ENCODE results near the gene RAP2C.

Gene RAP2C

GRCh38 chrX:132187451-132187850 lies 31.8 kb downstream of the RAP2C start:
- Histone ChIP-seq H3K9ac (ENCODE audit: insufficient read length) (no peak overlapping the region), H3K27ac (no peak overlapping the region), H3K9me3 (ENCODE audit: low read depth, low read length) (no peaks in the 10 kb centered on the region), H3K4me3 (no peak overlapping the region), H3K36me3 (ENCODE audit: insufficient read depth, low read length) (no peaks in the 10 kb centered on the region)
- TF ChIP-seq FOXP2 (optimal IDR thresholded peaks at IDR 0.05; ENCODE audit: control extremely low read depth, extremely low read length, insufficient read depth) (no peak), POLR2AphosphoS5 (IDR thresholded peaks at IDR 0.05; ENCODE audit: borderline replicate concordance, low read depth, low read length) (no peak), EZH2 (IDR thresholded peaks at IDR 0.05) (no peak)
- DNase-seq (ENCODE audit: low read depth, low spot score), result no peak

- H3K36me3 ChIP-seq (ENCODE audit: insufficient read depth, low read length), result no peaks in the 10 kb centered on the region
- no peak overlapping the region for H3K9ac ChIP-seq (ENCODE audit: insufficient read length)
- no peak overlapping the region for H3K4me3 ChIP-seq
- H3K27ac ChIP-seq, result no peak overlapping the region
- TF ChIP-seq POLR2AphosphoS5 (IDR thresholded peaks at IDR 0.05; ENCODE audit: borderline replicate concordance, low read depth, low read length) (no peak), FOXP2 (optimal IDR thresholded peaks at IDR 0.05; ENCODE audit: control extremely low read depth, extremely low read length, insufficient read depth) (no peak), EZH2 (IDR thresholded peaks at IDR 0.05) (no peak)
- DNase-seq (ENCODE audit: low read depth, low spot score), result no peak
- H3K9me3 ChIP-seq (ENCODE audit: low read depth, low read length), result no peaks in the 10 kb centered on the region
Measured at GRCh38 chrX:132184871-132185270, 34.4 kb downstream of the RAP2C start.

- no peak overlapping the region for H3K4me3 ChIP-seq
- H3K9ac ChIP-seq (ENCODE audit: insufficient read length), result no peak overlapping the region
- no peak overlapping the region for H3K27ac ChIP-seq
- no peaks in the 10 kb centered on the region for H3K36me3 ChIP-seq (ENCODE audit: insufficient read depth, low read length)
- H3K9me3 ChIP-seq (ENCODE audit: low read depth, low read length), result no peaks in the 10 kb centered on the region
- TF ChIP-seq FOXP2 (optimal IDR thresholded peaks at IDR 0.05; ENCODE audit: control extremely low read depth, extremely low read length, insufficient read depth) (no peak), EZH2 (IDR thresholded peaks at IDR 0.05) (no peak), POLR2AphosphoS5 (IDR thresholded peaks at IDR 0.05; ENCODE audit: borderline replicate concordance, low read depth, low read length) (no peak)
- DNase-seq (ENCODE audit: low read depth, low spot score), result no peak
Measured at GRCh38 chrX:132181364-132181763, 37.9 kb downstream of the RAP2C start.

- H3K36me3 ChIP-seq (ENCODE audit: insufficient read depth, low read length), result no peaks in the 10 kb centered on the region
- H3K4me3 ChIP-seq, result no peak overlapping the region
- no peak overlapping the region for H3K9ac ChIP-seq (ENCODE audit: insufficient read length)
- H3K27ac ChIP-seq, result no peak overlapping the region
- DNase-seq (ENCODE audit: low read depth, low spot score), result no peak
- TF ChIP-seq EZH2 (IDR thresholded peaks at IDR 0.05) (no peak), POLR2AphosphoS5 (IDR thresholded peaks at IDR 0.05; ENCODE audit: borderline replicate concordance, low read depth, low read length) (no peak), FOXP2 (optimal IDR thresholded peaks at IDR 0.05; ENCODE audit: control extremely low read depth, extremely low read length, insufficient read depth) (no peak)
- no peaks in the 10 kb centered on the region for H3K9me3 ChIP-seq (ENCODE audit: low read depth, low read length)
Measured at GRCh38 chrX:132180929-132181328, 38.3 kb downstream of the RAP2C start.

- Histone ChIP-seq H3K9me3 (ENCODE audit: low read depth, low read length) (no peaks in the 10 kb centered on the region), H3K27ac (no peak overlapping the region), H3K4me3 (no peak overlapping the region), H3K9ac (ENCODE audit: insufficient read length) (no peak overlapping the region), H3K36me3 (ENCODE audit: insufficient read depth, low read length) (no peaks in the 10 kb centered on the region)
- TF ChIP-seq POLR2AphosphoS5 (IDR thresholded peaks at IDR 0.05; ENCODE audit: borderline replicate concordance, low read depth, low read length) (no peak), EZH2 (IDR thresholded peaks at IDR 0.05) (no peak), FOXP2 (optimal IDR thresholded peaks at IDR 0.05; ENCODE audit: control extremely low read depth, extremely low read length, insufficient read depth) (no peak)
- no peak for DNase-seq (ENCODE audit: low read depth, low spot score)
Measured at GRCh38 chrX:132173647-132174046, 45.6 kb downstream of the RAP2C start.

- no peak for DNase-seq (ENCODE audit: low read depth, low spot score)
- H3K9ac ChIP-seq (ENCODE audit: insufficient read length), result no peak overlapping the region
- H3K9me3 ChIP-seq (ENCODE audit: low read depth, low read length), result no peaks in the 10 kb centered on the region
- TF ChIP-seq FOXP2 (optimal IDR thresholded peaks at IDR 0.05; ENCODE audit: control extremely low read depth, extremely low read length, insufficient read depth) (no peak), POLR2AphosphoS5 (IDR thresholded peaks at IDR 0.05; ENCODE audit: borderline replicate concordance, low read depth, low read length) (no peak), EZH2 (IDR thresholded peaks at IDR 0.05) (no peak)
- no peaks in the 10 kb centered on the region for H3K36me3 ChIP-seq (ENCODE audit: insufficient read depth, low read length)
- no peak overlapping the region for H3K27ac ChIP-seq
- no peak overlapping the region for H3K4me3 ChIP-seq
Measured at GRCh38 chrX:132171881-132172280, 47.4 kb downstream of the RAP2C start.

- Histone ChIP-seq H3K27ac (no peak overlapping the region), H3K36me3 (ENCODE audit: insufficient read depth, low read length) (no peaks in the 10 kb centered on the region), H3K9me3 (ENCODE audit: low read depth, low read length) (no peaks in the 10 kb centered on the region), H3K4me3 (no peak overlapping the region), H3K9ac (ENCODE audit: insufficient read length) (no peak overlapping the region)
- DNase-seq (ENCODE audit: low read depth, low spot score), result no peak
- no peak for TF ChIP-seq EZH2 (IDR thresholded peaks at IDR 0.05)
- no peak for TF ChIP-seq POLR2AphosphoS5 (IDR thresholded peaks at IDR 0.05; ENCODE audit: borderline replicate concordance, low read depth, low read length)
- TF ChIP-seq FOXP2 (optimal IDR thresholded peaks at IDR 0.05; ENCODE audit: control extremely low read depth, extremely low read length, insufficient read depth), result no peak
Measured at GRCh38 chrX:132171478-132171877, 47.8 kb downstream of the RAP2C start.

- Histone ChIP-seq H3K9me3 (ENCODE audit: low read depth, low read length) (no peaks in the 10 kb centered on the region), H3K9ac (ENCODE audit: insufficient read length) (no peak overlapping the region), H3K4me3 (no peak overlapping the region), H3K36me3 (ENCODE audit: insufficient read depth, low read length) (no peaks in the 10 kb centered on the region), H3K27ac (no peak overlapping the region)
- TF ChIP-seq FOXP2 (optimal IDR thresholded peaks at IDR 0.05; ENCODE audit: control extremely low read depth, extremely low read length, insufficient read depth), result no peak
- DNase-seq (ENCODE audit: low read depth, low spot score), result no peak
Measured at GRCh38 chrX:132169554-132169953, 49.7 kb downstream of the RAP2C start.

GRCh38 chrX:132165651-132166050 lies 53.6 kb downstream of the RAP2C start:
- H3K9me3 ChIP-seq (ENCODE audit: low read depth, low read length), result no peaks in the 10 kb centered on the region
- H3K27ac ChIP-seq, result no peak overlapping the region
- TF ChIP-seq EZH2 (IDR thresholded peaks at IDR 0.05), result no peak
- TF ChIP-seq FOXP2 (optimal IDR thresholded peaks at IDR 0.05; ENCODE audit: control extremely low read depth, extremely low read length, insufficient read depth), result no peak
- no peak for TF ChIP-seq POLR2AphosphoS5 (IDR thresholded peaks at IDR 0.05; ENCODE audit: borderline replicate concordance, low read depth, low read length)
- no peak for DNase-seq (ENCODE audit: low read depth, low spot score)
- no peaks in the 10 kb centered on the region for H3K36me3 ChIP-seq (ENCODE audit: insufficient read depth, low read length)
- H3K4me3 ChIP-seq, result no peak overlapping the region
- H3K9ac ChIP-seq (ENCODE audit: insufficient read length), result no peak overlapping the region
